Dedifferentiated amniotic fluid mesenchymal stem cell (primary cell): ENCODE results near the gene SLC20A1.
"Not testable (repeated sequence)": the region's sequence is repeated elsewhere in the genome, so short reads cannot be mapped to it uniquely, and the experiment has no call there.

Experiments used
- DNase-seq: peaks from one replicate; pipeline ENCODE4 v3.0.0-alpha.2; 2016; ENCODE audit errors: extremely low spot score

SLC20A1 gene

GRCh38 chr2:112646102-112646719 lies 472 bp downstream of the SLC20A1 start:
- no peak for DNase-seq

GRCh38 chr2:112646791-112647689 lies 1.3 kb downstream of the SLC20A1 start:
- DNase-seq, result no peak

GRCh38 chr2:112648081-112648480 lies 2.3 kb downstream of the SLC20A1 start:
- DNase-seq, result no peak

GRCh38 chr2:112656679-112657078 lies 10.9 kb downstream of the SLC20A1 start:
- DNase-seq, result no peak

- no peak for DNase-seq
Observed at GRCh38 chr2:112658301-112658700, 12.6 kb downstream of the SLC20A1 start.

GRCh38 chr2:112658839-112659667 lies 13.3 kb downstream of the SLC20A1 start:
- DNase-seq, result no peak

- DNase-seq, result no peak
Observed at GRCh38 chr2:112660138-112660537, 14.4 kb downstream of the SLC20A1 start.

GRCh38 chr2:112661656-112662305 lies 16.0 kb downstream of the SLC20A1 start:
- no peak for DNase-seq

GRCh38 chr2:112662704-112663103 lies 17.0 kb downstream of the SLC20A1 start:
- DNase-seq, result no peak

- DNase-seq, result no peak
Observed at GRCh38 chr2:112664689-112665088, 18.9 kb downstream of the SLC20A1 start.

GRCh38 chr2:112665113-112665780 lies 19.5 kb downstream of the SLC20A1 start:
- DNase-seq, result no peak

- no peak for DNase-seq
Observed at GRCh38 chr2:112666761-112667122, 21.0 kb downstream of the SLC20A1 start.

- DNase-seq, result not testable (repeated sequence)
Observed at GRCh38 chr2:112667540-112667939, 21.8 kb downstream of the SLC20A1 start.

- DNase-seq, result no peak
Observed at GRCh38 chr2:112669667-112670066, 23.9 kb downstream of the SLC20A1 start.

- DNase-seq, result no peak
Observed at GRCh38 chr2:112670252-112671022, 24.7 kb downstream of the SLC20A1 start.

- no peak for DNase-seq
Observed at GRCh38 chr2:112671801-112672200, 26.1 kb downstream of the SLC20A1 start.

- no peak for DNase-seq
Observed at GRCh38 chr2:112673008-112673407, 27.3 kb downstream of the SLC20A1 start.

GRCh38 chr2:112674229-112674628 lies 28.5 kb downstream of the SLC20A1 start:
- no peak for DNase-seq

- DNase-seq, result no peak
Observed at GRCh38 chr2:112679484-112679883, 33.7 kb downstream of the SLC20A1 start.

- no peak for DNase-seq
Observed at GRCh38 chr2:112680666-112681101, 34.9 kb downstream of the SLC20A1 start.
